ENCODE measurements around the gene NME8.

GRCh38 chr7:37825038-37825437 is 23.4 kb upstream of the NME8 start:
- TF ChIP-seq, protein P1, sequence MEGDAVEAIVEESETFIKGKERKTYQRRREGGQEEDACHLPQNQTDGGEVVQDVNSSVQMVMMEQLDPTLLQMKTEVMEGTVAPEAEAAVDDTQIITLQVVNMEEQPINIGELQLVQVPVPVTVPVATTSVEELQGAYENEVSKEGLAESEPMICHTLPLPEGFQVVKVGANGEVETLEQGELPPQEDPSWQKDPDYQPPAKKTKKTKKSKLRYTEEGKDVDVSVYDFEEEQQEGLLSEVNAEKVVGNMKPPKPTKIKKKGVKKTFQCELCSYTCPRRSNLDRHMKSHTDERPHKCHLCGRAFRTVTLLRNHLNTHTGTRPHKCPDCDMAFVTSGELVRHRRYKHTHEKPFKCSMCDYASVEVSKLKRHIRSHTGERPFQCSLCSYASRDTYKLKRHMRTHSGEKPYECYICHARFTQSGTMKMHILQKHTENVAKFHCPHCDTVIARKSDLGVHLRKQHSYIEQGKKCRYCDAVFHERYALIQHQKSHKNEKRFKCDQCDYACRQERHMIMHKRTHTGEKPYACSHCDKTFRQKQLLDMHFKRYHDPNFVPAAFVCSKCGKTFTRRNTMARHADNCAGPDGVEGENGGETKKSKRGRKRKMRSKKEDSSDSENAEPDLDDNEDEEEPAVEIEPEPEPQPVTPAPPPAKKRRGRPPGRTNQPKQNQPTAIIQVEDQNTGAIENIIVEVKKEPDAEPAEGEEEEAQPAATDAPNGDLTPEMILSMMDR (IDR thresholded peaks at IDR 0.05), result no peak
- no peak for TF ChIP-seq ZFX (IDR thresholded peaks at IDR 0.05; ENCODE audit: borderline replicate concordance)
